Suppressor macrophage treated with lipopolysaccharide for 4 hours (primary cell): ENCODE results near the gene PTPRR.

ENCODE experiments used
- DNase-seq: peaks from one replicate; pipeline ENCODE4 v3.0.0-alpha.2; 2020

The PTPRR gene

GRCh38 chr12:70638639-70639360, 281.7 kb downstream of the PTPRR start:
- DNase-seq: no peak

GRCh38 chr12:70637303-70638085, 283.0 kb downstream of the PTPRR start, which contains the start of gene PTPRB:
Gene PTPRB, minus strand, starts transcription at chr12:70637429. Its CDS starts 34 bp downstream, at chr12:70637395.
- DNase-seq: no peak

- DNase-seq: no peak
Observed at GRCh38 chr12:70635755-70636154, 284.8 kb downstream of the PTPRR start.

- DNase-seq: no peak
Observed at GRCh38 chr12:70628701-70629480, 291.6 kb downstream of the PTPRR start.

- no peak for DNase-seq
Observed at GRCh38 chr12:70627677-70628076, 292.9 kb downstream of the PTPRR start.

GRCh38 chr12:70626180-70626579, 294.4 kb downstream of the PTPRR start:
- no peak for DNase-seq

- no peak for DNase-seq
Observed at GRCh38 chr12:70619471-70620152, 300.9 kb downstream of the PTPRR start.

GRCh38 chr12:70618371-70618770, 302.2 kb downstream of the PTPRR start:
- DNase-seq: no peak

- DNase-seq: no peak
Observed at GRCh38 chr12:70617450-70617849, 303.1 kb downstream of the PTPRR start.

- no peak for DNase-seq
Observed at GRCh38 chr12:70615174-70615866, 305.2 kb downstream of the PTPRR start.

- peak; percentile 43 for DNase-seq
Observed at GRCh38 chr12:70609739-70610491, 310.6 kb downstream of the PTPRR start.

GRCh38 chr12:70609203-70609602, 311.3 kb downstream of the PTPRR start:
- DNase-seq: no peak

- DNase-seq: no peak
Observed at GRCh38 chr12:70608184-70608583, 312.4 kb downstream of the PTPRR start.

- no peak for DNase-seq
Observed at GRCh38 chr12:70607107-70607506, 313.4 kb downstream of the PTPRR start.

GRCh38 chr12:70605976-70606375, 314.6 kb downstream of the PTPRR start:
- DNase-seq: no peak

GRCh38 chr12:70604662-70605061, 315.9 kb downstream of the PTPRR start:
- no peak for DNase-seq

GRCh38 chr12:70603044-70603443, 317.5 kb downstream of the PTPRR start:
- DNase-seq: no peak

GRCh38 chr12:70598467-70599193, 321.9 kb downstream of the PTPRR start:
- no peak for DNase-seq

- no peak for DNase-seq
Observed at GRCh38 chr12:70592664-70593063, 327.9 kb downstream of the PTPRR start.

- DNase-seq: no peak
Observed at GRCh38 chr12:70590549-70591226, 329.9 kb downstream of the PTPRR start.
